Measurements from ENCODE around the gene KLHL29.
A peak's percentile ranks its signal among the peaks of the same experiment; 100 is the strongest.

KLHL29 gene

DNA sequence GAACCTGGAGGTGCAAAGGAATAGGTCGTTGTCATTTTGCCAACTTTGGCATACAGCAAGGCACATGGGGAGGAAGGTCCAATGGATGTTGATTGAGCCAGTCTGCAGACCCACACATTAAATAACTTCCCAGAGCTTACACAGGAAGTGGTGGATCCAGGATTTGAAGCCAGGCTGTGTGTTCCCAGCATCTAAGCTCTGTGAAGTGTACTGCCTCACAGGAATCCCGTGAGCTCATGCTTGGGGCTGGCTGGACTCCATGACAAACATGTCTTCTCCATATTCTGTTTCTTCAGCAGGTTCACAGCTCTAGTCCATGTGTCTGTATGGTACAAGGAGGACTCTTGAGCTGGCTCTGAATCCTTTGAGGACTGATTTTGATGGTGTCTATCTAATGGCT, 63.9 kb downstream of the KLHL29 start:
- FAIRE-seq (no peak), DNase-seq (ENCODE audit: insufficient read length, low spot score) (no peak)
- TF ChIP-seq TAF1 (IDR thresholded peaks at IDR 0.05; ENCODE audit: low read depth, low read length) = no peak
- no peak for TF ChIP-seq POU2F2 (IDR thresholded peaks at IDR 0.05; ENCODE audit: low read depth, low read length)
- TF ChIP-seq POLR2A (IDR thresholded peaks at IDR 0.05; ENCODE audit: low read depth, low read length) = no peak
- no peak for TF ChIP-seq PAX5 (IDR thresholded peaks at IDR 0.05; ENCODE audit: insufficient read depth, low read length, severe bottlenecking)
- no peak for TF ChIP-seq SPI1 (IDR thresholded peaks at IDR 0.05; ENCODE audit: low read depth, low read length)
- TF ChIP-seq POLR2AphosphoS5 (IDR thresholded peaks at IDR 0.05; ENCODE audit: low read depth, low read length) = no peak

DNA sequence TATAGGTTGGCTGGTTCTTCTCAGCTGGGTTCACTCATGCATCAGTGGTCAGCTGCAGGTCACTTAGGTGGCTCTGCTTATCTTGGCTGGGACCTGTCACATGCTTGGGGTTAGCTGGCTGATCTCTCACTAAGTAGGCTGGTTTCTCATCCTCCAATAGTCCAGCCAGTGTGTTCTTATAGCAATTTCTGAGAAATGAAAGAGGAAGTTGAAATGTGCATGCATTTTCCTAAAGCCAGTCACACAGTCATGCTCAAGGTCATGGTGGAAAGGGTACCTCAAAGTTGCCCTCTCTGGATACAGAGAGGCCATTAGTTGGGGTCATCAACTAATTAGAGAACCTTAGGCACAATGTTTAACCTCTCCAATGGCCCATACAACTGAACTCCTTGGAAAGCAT, 64.4 kb downstream of the KLHL29 start:
- peak; percentile 30 for DNase-seq (ENCODE audit: insufficient read length, low spot score)
- peak; percentile 95 for FAIRE-seq
- no peak for TF ChIP-seq POLR2A (IDR thresholded peaks at IDR 0.05; ENCODE audit: low read depth, low read length)
- peak; percentile 64 for TF ChIP-seq SPI1 (IDR thresholded peaks at IDR 0.05; ENCODE audit: low read depth, low read length)
- TF ChIP-seq PAX5 (IDR thresholded peaks at IDR 0.05; ENCODE audit: insufficient read depth, low read length, severe bottlenecking) = peak; percentile 64
- peak; percentile 44; the same call in 1 of the 2 replicates for TF ChIP-seq POU2F2 (IDR thresholded peaks at IDR 0.05; ENCODE audit: low read depth, low read length)

DNA sequence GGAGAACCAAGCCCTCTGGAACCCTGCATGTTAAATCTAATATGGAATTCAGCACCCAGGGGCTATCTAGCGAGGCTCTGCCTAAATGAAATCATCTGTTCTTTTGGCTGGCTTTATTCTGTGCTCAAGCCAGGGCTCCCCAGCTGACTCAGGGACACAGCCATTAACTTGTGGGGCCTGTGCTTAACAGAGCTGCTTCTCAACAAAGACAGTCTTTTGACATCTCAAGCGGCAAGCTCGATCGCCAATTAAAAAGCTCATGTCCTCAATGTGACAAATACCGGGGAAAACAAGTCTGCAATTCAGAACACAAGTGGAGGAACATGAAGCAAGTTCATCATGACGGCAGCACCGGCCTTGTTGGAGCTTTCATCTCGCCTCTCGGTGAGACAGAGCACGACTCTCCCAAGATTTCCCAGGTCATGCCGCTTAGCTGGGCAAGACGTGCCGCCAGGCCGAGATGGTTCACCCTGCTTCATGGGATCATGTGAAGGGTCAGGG, 64.9 kb downstream of the KLHL29 start:
- FAIRE-seq (no peak), DNase-seq (ENCODE audit: insufficient read length, low spot score) (no peak)

DNA sequence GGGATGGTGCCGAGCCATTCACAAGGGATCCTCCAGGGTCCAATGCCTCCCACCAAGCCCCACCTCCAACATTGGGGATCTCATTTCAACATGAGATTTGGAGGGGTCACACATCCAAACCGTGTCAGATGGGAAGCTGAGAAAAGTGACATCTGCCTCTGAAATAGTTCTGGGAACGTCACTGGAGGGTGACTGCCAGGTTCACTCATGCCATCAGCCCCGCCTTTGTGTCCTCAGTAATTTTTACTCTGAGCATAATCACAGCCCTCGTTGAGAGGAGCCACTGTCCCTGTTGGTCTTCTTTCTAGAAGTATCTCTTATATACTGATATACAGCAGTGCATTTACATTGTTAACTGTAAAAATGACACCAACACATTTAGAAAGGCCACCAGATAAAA, 67.4 kb downstream of the KLHL29 start:
- no peak for TF ChIP-seq POLR2AphosphoS5 (IDR thresholded peaks at IDR 0.05; ENCODE audit: low read depth, low read length)
- no peak for TF ChIP-seq POLR2A (IDR thresholded peaks at IDR 0.05; ENCODE audit: low read depth, low read length)
- no peak for TF ChIP-seq SPI1 (IDR thresholded peaks at IDR 0.05; ENCODE audit: low read depth, low read length)
- TF ChIP-seq PAX5 (IDR thresholded peaks at IDR 0.05; ENCODE audit: insufficient read depth, low read length, severe bottlenecking) = no peak
- no peak for TF ChIP-seq TAF1 (IDR thresholded peaks at IDR 0.05; ENCODE audit: low read depth, low read length)
- TF ChIP-seq POU2F2 (IDR thresholded peaks at IDR 0.05; ENCODE audit: low read depth, low read length) = no peak
- DNase-seq (ENCODE audit: insufficient read length, low spot score) (no peak), FAIRE-seq (peak; percentile 68)

More for the DNA sequence above, 64.9 kb downstream of the KLHL29 start:
- TF ChIP-seq POLR2A (IDR thresholded peaks at IDR 0.05; ENCODE audit: low read depth, low read length) (no peak), PAX5 (IDR thresholded peaks at IDR 0.05; ENCODE audit: insufficient read depth, low read length, severe bottlenecking) (no peak), TAF1 (IDR thresholded peaks at IDR 0.05; ENCODE audit: low read depth, low read length) (no peak), POU2F2 (IDR thresholded peaks at IDR 0.05; ENCODE audit: low read depth, low read length) (no peak), SPI1 (IDR thresholded peaks at IDR 0.05; ENCODE audit: low read depth, low read length) (no peak), POLR2AphosphoS5 (IDR thresholded peaks at IDR 0.05; ENCODE audit: low read depth, low read length) (no peak)

DNA sequence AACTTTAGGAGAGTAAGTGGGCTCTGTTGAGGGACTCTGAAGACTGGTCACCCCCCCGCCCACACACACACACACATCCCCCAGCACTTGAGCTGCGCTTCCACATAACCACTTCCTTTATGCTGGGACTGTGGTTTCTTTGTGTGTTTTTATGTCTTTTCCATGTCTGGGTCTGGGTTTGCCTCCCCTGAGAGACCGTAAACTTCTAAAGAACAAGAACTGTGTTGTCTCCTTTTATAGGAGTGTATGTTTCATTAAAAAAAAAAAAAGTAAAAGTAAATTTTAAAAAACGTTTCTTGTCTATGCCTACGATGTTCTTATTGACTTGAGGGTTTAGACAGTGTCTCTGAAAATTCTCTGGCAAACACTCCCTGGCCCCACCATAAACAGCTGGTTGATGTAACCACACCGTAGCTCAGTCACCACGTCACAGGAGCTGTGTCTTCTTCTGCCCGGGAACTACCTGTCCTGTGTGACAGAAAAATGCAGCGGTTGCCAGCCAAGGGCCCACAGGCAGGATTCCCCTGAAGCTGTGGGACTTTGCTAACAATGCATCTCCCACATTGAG, 68.0 kb downstream of the KLHL29 start:
- TF ChIP-seq TAF1 (IDR thresholded peaks at IDR 0.05; ENCODE audit: low read depth, low read length) = no peak
- peak; percentile 41; the same call in 1 of the 2 replicates for TF ChIP-seq SPI1 (IDR thresholded peaks at IDR 0.05; ENCODE audit: low read depth, low read length)
- FAIRE-seq (peak; percentile 81), DNase-seq (ENCODE audit: insufficient read length, low spot score) (no peak)

DNA sequence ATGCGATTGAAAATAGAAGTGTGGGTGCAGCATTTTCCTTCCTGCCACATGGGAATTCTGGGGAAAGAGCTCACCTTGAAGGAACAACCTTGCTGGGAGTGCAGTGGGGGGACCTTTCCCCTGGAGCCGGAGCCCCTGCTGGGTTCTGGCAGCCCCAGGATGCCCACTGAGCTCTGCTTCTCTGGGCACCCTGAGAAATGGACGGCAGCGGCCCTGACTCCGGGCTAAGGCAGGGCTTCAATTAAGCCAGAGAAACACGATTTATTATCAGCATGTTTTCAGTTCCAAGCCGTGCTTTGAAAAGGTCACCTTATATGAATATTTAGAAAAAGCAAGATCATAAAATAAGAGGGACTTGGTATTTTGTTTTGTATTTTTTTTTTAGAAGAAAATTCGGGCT, 68.5 kb downstream of the KLHL29 start:
- TF ChIP-seq POU2F2 (IDR thresholded peaks at IDR 0.05; ENCODE audit: low read depth, low read length) (no peak), POLR2AphosphoS5 (IDR thresholded peaks at IDR 0.05; ENCODE audit: low read depth, low read length) (no peak), TAF1 (IDR thresholded peaks at IDR 0.05; ENCODE audit: low read depth, low read length) (no peak), SPI1 (IDR thresholded peaks at IDR 0.05; ENCODE audit: low read depth, low read length) (no peak), POLR2A (IDR thresholded peaks at IDR 0.05; ENCODE audit: low read depth, low read length) (no peak), PAX5 (IDR thresholded peaks at IDR 0.05; ENCODE audit: insufficient read depth, low read length, severe bottlenecking) (no peak)
- FAIRE-seq (no peak), DNase-seq (ENCODE audit: insufficient read length, low spot score) (no peak)

DNA sequence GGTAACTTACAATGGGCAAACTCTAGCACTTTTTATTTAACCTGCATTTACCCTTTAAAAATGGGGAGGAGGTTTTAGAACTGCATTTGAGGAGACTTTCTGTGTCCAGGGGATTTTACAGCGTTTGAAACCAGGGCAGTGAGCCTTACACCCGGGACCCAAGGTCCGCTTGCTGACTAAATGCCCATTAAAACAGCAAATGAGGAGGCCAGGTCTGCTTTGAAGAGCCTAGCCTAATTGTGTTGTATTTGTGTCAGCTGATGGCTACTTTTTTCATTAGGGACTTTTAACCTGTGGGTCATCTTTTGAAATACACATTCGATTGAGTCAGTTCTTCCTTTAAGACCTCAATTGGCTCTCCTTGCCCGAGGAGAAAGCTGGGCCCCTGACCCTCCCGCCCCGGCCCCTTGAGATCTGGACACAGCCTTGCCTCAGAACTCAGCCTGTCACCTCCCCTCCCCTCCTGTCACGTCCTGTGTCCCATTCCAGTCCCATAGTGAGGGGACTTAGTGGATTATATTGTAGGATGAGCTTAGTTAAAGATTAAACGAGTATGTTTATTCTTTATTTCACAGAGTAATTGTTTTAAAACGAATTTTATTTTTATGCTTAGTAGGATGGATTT, 69.0 kb downstream of the KLHL29 start:
- DNase-seq (ENCODE audit: insufficient read length, low spot score) (no peak), FAIRE-seq (no peak)
- TF ChIP-seq POLR2AphosphoS5 (IDR thresholded peaks at IDR 0.05; ENCODE audit: low read depth, low read length) (no peak), POLR2A (IDR thresholded peaks at IDR 0.05; ENCODE audit: low read depth, low read length) (no peak), PAX5 (IDR thresholded peaks at IDR 0.05; ENCODE audit: insufficient read depth, low read length, severe bottlenecking) (no peak), TAF1 (IDR thresholded peaks at IDR 0.05; ENCODE audit: low read depth, low read length) (no peak), POU2F2 (IDR thresholded peaks at IDR 0.05; ENCODE audit: low read depth, low read length) (no peak), SPI1 (IDR thresholded peaks at IDR 0.05; ENCODE audit: low read depth, low read length) (no peak)

DNA sequence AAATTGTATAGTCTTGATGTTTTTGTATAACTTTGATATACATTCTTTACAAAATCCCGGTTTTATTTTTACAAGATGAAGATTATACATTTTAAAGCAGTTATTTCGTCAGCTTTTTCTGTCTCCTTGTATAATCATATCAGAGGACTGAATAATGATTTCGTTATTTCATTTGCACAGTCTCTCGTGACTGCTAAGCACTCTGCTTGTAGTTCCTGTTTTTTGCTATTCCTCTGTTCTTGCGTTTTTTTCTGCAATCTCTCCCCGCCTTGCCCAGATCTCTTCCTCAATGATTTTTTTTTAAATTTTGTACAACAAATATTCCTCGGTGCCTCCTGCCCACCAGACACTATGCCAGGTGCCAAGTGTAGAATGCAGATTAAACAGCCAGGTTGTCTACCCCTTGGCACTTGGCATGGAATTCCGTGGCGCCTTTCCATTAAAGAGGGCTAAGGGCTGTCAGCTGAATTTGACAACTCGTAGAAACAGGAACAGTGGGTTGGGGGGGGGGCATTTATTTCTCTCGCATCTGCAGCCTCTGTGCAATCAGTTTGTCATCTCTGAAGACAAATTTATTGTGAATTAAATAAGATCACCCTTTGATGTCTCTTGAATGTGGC, 69.6 kb downstream of the KLHL29 start:
- TF ChIP-seq PAX5 (IDR thresholded peaks at IDR 0.05; ENCODE audit: insufficient read depth, low read length, severe bottlenecking) = no peak
- 0 out of 2 replicates have a peak, but pooled peaks have one; percentile 8 for TF ChIP-seq SPI1 (IDR thresholded peaks at IDR 0.05; ENCODE audit: low read depth, low read length)
- TF ChIP-seq POLR2AphosphoS5 (IDR thresholded peaks at IDR 0.05; ENCODE audit: low read depth, low read length) = no peak
- no peak for TF ChIP-seq POLR2A (IDR thresholded peaks at IDR 0.05; ENCODE audit: low read depth, low read length)
- TF ChIP-seq TAF1 (IDR thresholded peaks at IDR 0.05; ENCODE audit: low read depth, low read length) = no peak
- no peak for TF ChIP-seq POU2F2 (IDR thresholded peaks at IDR 0.05; ENCODE audit: low read depth, low read length)
- no peak for DNase-seq (ENCODE audit: insufficient read length, low spot score)
- no peak for FAIRE-seq

DNA sequence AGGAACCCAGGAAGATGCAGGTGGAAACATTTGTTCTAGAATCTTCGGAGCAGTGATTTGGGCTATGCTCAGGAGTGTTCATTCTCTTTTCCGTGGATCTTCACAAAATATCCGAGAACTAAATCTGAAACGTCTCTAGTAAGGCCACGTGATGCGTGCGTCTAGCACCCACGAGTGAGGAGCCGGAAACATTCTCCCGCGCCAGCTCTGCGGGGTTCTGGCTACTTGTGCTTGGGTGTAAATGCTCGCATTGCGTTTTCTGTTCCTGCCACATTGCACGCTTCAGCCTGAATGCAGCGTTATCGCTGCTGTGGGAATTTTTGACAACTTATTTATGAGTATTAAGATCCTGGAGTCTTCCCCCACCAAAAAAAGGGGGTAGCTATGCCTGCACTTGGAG, 71.4 kb downstream of the KLHL29 start:
- DNase-seq (ENCODE audit: insufficient read length, low spot score) (no peak), FAIRE-seq (no peak)
- TF ChIP-seq POLR2AphosphoS5 (IDR thresholded peaks at IDR 0.05; ENCODE audit: low read depth, low read length) (no peak), POLR2A (IDR thresholded peaks at IDR 0.05; ENCODE audit: low read depth, low read length) (no peak), SPI1 (IDR thresholded peaks at IDR 0.05; ENCODE audit: low read depth, low read length) (no peak), PAX5 (IDR thresholded peaks at IDR 0.05; ENCODE audit: insufficient read depth, low read length, severe bottlenecking) (no peak), POU2F2 (IDR thresholded peaks at IDR 0.05; ENCODE audit: low read depth, low read length) (no peak), TAF1 (IDR thresholded peaks at IDR 0.05; ENCODE audit: low read depth, low read length) (no peak)
